Tibial nerve (tissue), 3 donors: Measurements from ENCODE around the gene ZNF467.

Experiments
- POLR2A ChIP-seq, 2 donors: fragments of 450-650 bp; IDR thresholded peaks; one replicate each; pipeline ENCODE4 v1.6.1; 2017; ENCODE audit warnings: antibody characterized with exemption in 2 of 2, mild to moderate bottlenecking in 2 of 2, moderate library complexity in 2 of 2
- TF ChIP-seq, protein P1 (sequence below), 5 experiments: fragments of 200-600 bp in 3 of 5; fragments of 450-650 bp in 2 of 5; sonication (generic) in 3 of 5; IDR thresholded peaks; one replicate each; pipeline ENCODE4 v1.5.1; 2016 to 2019; ENCODE audit warnings: antibody characterized with exemption in 5 of 5, mild to moderate bottlenecking in 3 of 5, moderate library complexity in 2 of 5

DNA sequence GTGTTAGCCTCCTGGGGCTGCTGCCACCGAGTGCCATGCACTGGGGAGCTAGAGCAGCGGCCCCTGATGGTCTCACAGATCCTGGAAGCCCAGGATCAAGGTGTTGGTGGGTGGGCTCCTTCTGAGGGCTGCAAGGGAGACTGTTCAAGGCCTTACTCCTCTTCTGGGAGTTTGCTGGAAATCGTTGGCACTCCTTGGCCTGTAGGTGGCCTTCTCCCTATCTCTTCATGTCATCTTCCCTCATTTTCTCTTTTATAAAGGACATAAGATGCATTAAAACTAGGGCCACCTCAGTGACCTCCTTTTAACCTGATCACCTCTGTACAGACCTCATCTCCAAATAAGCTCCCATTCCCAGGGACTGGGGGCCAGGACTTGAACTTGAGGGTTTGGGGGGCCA is 37.8 kb upstream of the ZNF467 start:
- no peak for TF ChIP-seq POLR2A (IDR thresholded peaks at IDR 0.05)
- TF ChIP-seq, protein P1, sequence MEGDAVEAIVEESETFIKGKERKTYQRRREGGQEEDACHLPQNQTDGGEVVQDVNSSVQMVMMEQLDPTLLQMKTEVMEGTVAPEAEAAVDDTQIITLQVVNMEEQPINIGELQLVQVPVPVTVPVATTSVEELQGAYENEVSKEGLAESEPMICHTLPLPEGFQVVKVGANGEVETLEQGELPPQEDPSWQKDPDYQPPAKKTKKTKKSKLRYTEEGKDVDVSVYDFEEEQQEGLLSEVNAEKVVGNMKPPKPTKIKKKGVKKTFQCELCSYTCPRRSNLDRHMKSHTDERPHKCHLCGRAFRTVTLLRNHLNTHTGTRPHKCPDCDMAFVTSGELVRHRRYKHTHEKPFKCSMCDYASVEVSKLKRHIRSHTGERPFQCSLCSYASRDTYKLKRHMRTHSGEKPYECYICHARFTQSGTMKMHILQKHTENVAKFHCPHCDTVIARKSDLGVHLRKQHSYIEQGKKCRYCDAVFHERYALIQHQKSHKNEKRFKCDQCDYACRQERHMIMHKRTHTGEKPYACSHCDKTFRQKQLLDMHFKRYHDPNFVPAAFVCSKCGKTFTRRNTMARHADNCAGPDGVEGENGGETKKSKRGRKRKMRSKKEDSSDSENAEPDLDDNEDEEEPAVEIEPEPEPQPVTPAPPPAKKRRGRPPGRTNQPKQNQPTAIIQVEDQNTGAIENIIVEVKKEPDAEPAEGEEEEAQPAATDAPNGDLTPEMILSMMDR (IDR thresholded peaks at IDR 0.05): no peak
